GM12874 (cell line): ENCODE data around the gene SLC6A9.

Experiments
- CTCF ChIP-seq: IDR thresholded peaks from 2 replicates; pipeline ENCODE4 v1.5.1; 2011; ENCODE audit warnings: low read depth, mild to moderate bottlenecking, control low read depth, low read length, moderate library complexity; ENCODE audit not compliant: insufficient read depth

The SLC6A9 gene

GRCh38 chr1:43979528-43980254, 51.6 kb downstream of the SLC6A9 start:
- no peak for TF ChIP-seq CTCF

GRCh38 chr1:43979261-43979527, 52.1 kb downstream of the SLC6A9 start:
- TF ChIP-seq CTCF, result no peak

GRCh38 chr1:43978551-43979260, 52.6 kb downstream of the SLC6A9 start, which contains the start of gene B4GALT2:
Gene B4GALT2, plus strand, starts transcription at chr1:43979210. Its CDS starts 1,951 bp downstream, at chr1:43981161.
- TF ChIP-seq CTCF, result no peak

- TF ChIP-seq CTCF, result no peak
Measured at GRCh38 chr1:43978264-43978550, 53.1 kb downstream of the SLC6A9 start.

GRCh38 chr1:43977376-43978263, 53.6 kb downstream of the SLC6A9 start:
- TF ChIP-seq CTCF, result no peak

GRCh38 chr1:43976890-43977289, 54.4 kb downstream of the SLC6A9 start:
- TF ChIP-seq CTCF, result no peak

- TF ChIP-seq CTCF, result no peak
Measured at GRCh38 chr1:43976045-43976444, 55.2 kb downstream of the SLC6A9 start.
